ENCODE data around the gene USHBP1. TPM values are rescaled to one million over a fixed set of nuclear protein-coding genes. Genes with fewer than 3 reads are reported as not detected.

USHBP1 gene
- total RNA-seq, 1 donor from 2014 or later = 75.9 TPM

DNA sequence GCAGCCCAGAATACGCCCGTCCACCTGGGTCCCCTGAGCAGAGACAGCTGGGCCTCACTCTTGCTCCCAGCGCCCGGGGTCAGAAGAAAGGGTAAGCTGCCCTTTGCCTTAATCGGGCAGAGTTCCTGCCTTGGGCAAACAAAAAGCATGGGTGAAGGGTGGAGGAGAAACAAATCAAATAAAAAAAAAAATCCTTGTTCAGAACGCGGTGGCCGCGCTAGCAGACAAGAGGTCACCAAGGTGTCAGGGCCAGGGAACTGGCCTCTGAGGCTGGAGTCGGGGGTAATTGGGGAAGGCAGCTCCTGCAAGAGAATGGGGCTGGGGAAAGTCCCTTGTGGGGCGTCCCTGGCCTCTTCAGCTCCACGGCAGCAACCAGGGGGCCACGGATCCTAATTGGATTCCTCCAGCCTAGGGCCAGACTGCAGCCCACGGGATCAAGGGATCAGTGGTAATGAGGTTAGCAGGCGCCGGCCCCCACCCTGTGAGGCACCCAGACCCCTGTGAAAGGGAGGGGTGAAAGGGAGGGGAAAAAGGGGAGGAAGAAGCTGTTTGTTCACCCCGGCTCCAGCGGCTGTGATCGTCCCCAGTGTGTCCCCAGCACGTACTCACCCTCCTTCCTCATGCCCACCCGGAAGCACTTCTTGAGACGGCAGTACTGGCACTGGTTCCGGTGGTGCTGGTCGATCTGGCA, 24.3 kb downstream of the USHBP1 start:
- DNase-seq = no peak

DNA sequence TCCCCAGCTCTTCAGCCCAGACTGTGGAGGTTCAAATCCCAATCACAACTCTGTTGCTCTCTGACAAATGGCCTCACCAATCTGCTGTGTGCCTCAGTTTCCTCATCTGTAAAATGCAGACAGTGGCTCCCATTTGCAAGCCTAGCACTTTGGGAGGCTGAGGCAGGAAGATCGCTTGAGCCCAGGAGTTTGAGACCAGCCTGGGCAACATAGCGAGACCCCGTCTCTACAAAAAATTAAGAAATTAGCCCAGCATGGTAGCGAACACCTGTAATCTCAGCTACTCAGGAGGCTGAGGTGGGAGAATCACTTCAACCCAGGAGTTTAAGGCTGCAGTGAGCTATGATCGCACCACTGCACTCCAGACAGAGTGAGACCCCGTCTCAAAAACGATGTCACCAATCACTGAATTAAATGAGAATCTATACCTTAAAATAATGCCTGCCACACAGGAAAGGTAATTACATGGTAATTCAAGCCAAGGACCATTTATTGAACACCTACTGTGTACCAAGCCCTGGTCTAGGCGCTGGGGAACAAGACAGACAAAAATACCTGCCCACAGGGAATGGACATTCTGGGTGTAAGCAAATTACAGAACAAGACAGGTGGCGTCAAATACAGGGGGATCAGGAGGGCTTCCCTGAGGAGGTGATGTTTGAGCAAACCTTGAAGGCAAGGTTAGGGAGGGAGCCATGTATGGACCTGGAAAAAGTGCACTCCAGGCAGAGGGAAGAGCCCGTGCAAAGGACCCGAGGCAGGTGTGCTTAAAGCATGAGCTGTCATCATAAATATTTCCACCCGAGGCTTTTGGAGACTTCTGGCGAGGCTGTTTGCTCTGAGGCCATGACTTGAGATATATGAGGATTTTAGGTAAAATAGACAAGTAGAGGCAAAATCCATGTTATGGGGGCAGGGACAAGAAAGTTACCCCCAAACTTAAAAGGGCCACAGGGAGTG, 26.5 kb downstream of the USHBP1 start:
- DNase-seq = no peak

DNA sequence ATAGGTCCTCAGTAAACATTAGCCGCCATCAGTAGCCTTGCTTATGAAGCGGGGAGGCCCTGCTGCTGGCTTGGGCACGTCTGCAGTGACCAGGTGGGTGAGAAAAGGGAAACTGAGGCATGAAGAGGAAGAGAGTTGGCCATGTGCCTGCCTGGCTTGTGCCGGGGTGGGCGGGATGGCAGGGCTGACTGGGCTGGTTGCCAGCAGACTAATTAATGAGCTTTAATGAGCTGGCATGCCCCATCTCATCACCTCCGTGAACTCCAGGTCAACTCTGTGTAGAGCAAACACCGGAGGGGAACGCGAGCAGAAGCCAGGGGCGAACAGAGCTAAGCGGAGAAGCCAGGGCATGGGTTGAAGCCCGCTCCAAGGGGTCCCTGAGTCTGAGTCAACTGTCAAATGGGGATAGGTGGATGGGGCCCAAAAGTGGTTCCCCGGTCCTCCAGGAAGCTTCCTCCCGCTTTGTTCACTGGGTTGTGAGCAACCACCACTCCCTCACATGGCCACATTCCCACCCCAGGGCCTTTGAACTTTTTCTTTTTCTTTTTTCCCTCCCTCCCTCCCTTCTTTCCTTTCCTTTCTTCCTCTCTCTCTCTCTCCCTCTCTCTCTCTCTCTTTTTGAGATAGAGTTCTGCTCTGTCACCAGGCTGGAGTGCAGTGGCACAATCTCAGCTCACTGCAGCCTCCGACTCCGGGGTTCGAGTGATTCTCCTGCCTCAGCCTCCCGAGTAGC, 27.6 kb downstream of the USHBP1 start:
- no peak for DNase-seq

DNA sequence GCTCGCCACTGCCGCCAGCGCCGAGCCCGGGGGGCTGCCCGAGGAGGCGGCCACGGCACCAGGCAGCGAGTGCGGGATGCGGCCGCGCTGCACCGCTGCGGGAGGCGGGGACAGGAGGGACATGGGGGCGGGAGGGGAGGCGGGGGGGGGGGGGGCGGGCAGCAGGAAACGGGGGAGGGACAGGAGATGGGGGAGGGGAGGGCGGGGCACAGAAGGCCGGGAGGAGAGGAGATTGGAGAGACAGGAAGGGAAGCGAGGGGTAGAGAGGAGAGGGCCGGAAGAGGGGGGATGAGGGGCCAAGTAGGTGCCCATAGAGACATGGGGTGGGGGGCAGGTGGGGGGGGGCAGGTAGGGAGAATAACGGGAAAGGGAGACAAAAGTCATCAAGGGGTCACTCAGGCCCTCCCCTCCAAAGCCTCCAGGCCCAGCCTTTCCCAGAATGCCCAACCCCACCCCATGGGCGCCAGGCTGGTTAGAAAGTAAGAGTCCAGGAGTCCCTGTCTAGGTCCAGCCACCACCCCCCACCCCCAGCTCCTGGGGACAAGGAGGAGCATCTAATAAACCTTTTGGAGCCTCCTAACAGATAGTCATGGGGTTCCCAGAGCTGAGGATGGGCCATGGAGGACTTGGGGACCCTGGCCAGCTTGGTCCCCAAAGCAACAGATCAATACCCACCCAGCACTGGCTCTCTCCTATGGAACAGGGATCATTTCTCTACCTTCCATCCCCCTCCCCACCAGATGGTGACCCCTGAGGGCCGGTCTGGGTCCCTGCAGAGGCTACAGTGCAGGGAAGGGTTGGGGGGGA, 28.4 kb downstream of the USHBP1 start:
- DNase-seq = no peak

DNA sequence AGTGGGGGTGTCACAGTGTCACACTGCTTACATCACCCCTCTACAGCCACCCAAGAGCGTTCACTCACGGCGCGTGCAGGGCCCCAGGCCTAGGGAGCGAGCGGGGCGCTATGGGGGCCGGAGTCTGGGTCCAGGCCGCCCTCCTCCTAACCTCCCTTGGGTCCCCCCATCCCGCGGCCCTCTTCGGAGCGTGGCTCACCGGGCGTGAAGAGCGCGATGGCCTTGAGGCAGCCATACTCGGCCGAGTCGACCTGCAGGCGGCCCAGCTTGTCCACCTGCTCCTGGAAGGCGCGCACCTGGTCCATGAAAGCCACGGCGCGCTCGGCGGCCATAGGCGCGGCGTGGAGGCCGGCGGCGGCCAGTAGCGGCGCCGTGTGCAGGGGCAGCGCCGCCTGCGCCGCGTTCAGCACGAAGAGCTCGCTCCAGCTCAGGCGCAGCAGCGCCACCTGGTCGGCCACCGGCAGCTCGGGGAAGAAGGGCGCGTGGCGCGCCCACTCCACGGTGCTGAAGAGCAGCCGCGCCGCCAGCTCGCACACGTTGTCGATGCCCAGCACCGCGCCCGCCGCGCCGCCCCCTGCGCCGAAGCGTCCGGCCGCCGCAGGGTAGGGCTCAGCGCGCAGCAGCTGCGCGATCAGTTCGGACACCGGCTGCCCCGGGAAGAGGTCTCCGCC, 29.1 kb downstream of the USHBP1 start:
- DNase-seq = peak; percentile 84

DNA sequence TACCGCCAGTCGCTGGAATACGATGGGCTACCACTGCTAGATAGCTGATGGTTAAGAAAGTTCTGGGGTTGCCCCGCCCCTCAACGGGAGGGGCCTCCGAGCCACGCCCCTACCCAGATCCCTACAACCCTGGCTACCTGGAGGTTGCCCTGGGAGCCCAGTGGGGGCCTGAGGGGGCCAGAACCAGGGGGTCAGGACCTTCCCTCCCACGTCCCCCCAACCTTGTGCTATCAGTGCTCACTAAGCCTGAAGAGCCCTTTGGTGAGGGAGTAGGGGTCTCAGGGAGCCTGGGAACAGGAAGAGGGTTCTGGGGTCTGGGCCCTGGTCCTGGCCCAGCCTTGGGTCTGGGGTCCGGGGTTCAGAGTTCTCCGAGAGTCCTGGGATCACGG, 29.6 kb downstream of the USHBP1 start:
- peak; percentile 51 for DNase-seq

DNA sequence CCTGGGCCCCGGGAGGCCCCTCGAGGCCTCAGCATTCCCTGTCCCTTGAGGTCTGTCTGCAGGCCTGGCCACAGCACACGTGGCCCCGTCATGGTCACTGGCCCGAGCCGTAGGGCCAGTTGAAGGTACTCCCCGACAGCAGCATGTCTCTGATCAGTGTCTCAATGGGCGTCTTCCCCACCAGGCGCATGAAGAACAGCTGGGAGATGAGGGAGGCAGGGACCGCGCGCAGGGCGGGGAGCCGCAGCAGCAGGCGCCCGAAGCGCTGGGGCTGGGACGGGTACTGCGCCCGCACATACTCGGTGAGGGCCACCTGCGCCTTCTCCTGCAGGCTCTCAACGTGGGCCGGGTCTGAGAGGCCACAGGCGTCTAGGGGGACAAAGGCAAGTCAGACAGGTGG, 32.3 kb downstream of the USHBP1 start:
- DNase-seq = no peak

DNA sequence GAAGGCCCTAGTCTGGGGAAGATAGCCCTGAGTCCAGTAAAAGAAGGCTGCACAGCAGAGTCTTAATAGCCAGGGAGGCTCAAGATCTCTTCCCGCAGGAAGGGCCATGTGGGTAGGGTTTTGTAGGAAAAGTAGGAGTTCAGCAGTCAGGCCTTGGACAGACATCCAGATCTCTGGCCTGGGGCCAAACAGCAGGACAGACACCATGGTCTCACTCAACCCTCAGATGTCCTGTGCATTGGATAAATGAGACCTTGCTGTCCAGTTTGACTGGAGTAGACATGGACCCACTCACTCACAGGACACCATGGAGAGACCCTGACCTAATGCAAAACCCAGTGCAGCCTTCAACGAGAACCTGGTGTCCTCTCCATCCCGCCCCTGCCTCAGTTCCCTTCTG, 34.7 kb downstream of the USHBP1 start:
- no peak for DNase-seq

DNA sequence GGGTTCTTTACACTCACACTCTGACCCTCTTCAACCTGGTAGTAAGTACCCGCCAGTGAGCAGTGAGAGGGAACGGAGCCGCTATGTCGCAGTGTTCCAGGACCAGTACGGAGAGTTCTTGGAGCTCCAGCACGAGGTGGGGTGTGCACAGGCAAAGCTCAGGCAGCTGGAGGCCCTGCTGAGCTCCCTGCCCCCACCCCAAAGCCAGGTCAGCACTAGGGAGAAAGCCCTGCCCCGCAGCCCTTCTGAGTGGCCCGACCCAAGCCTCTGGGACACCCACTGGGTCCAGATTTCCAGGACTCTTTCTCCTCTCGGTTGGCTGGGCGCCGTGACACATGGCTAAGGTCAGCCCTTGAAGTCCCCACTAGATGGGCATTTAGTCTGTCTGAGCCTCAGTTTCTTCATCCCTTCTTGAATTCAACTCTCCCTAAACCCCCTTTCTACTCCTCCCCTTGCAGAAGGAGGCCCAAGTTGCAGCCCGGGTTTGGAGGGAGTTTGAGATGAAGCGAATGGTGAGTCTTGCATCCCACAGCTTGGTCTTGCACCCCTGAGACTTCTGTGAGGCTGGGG, 36.7 kb downstream of the USHBP1 start:
- no peak for DNase-seq

DNA sequence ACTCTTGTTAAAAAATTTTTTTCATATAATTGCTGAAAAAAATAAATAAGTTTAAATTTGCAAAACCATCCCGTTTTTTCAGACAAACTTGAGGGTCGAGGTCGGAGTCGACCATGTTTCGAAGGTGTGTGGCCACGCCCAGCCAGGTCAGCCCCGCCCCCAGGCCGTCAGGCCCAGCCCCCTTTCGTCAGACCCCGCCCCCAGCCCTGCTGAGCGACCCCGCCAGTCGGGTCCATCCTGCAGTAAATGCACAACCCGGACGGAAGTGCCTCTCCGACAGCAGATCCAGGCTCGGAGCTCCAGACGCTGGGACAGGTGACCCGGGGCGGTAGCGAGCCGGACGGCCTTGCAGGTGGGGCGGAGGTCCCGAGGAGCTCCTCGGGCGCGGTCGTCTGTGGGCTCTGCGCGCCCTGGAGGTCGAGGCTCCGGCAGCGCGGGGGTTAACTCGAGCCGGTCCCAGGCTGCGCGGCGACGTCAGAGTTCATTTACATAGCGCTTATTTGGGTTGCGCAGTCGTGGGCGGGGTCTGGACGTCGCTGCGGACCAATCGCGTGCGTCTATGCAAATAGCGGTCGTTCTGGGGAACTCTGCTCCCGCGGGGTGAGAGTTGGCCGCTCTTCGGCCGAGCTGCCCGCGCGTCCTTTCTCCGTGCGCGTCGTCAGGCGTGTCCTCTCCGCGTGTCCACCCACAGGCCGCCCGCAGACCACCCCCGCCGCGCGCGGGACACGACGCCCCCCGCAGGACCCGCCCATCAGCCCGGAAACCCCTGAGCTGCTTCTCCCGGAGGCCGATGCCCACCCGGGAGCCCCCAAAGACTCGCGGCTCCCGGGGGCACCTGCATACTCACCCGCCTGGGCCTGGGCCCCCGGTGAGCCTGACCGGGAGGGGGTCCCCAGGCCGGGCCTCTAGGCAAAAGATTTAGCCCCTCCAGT, 38.3 kb downstream of the USHBP1 start, which contains the start of gene OCEL1:
OCEL1 (plus strand) TSS at position 225 of the 932 bp plus-strand sequence; CDS start at position 247, 22 bp downstream.
- peak; percentile 99 for DNase-seq

DNA sequence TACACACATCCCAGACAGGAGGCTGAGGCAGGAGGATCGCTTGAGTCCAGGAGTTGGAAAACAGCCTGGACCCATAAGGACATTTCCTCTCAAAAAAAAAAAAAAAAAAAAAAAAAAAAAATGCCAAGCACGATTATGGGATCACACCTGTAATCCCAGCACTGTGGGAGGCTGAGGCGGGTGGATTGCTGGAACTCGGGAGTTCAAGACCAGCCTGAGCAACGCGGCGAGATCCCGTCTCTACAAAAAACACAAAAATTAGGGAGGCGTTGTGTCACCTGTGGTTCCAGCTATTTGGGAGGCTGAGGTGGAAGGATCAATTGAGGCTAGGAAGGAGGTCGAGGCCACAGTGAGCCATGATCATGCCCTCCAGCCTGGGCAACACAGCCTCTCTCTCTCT, 39.5 kb downstream of the USHBP1 start:
- no peak for DNase-seq

DNA sequence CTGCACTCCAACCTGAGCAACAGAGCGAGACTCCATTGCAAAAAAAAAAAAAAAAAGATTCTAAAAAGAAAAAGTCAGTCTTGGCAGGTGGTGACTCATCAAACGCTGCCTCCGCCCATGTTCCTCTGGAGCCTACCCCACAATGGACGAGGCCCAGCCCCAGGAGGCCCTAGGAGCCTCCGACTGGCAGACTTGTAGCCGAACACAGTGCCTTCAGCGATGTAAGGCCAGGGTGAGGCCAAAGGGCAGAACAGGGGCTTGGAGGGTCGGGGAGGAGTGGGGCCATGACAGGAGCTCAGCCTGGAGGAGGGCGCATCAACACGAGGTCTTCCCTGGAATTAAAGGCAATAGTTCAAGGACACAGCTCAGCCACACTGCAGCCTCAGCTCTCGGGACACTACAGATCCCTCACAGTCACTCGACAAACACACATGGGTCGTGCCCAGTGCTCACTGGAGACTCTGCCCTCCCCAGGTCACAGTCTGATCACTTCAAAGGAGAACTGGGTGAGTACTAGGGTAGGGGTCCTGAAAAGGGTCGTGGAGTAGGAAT, 44.3 kb downstream of the USHBP1 start:
- DNase-seq = peak; percentile 74

DNA sequence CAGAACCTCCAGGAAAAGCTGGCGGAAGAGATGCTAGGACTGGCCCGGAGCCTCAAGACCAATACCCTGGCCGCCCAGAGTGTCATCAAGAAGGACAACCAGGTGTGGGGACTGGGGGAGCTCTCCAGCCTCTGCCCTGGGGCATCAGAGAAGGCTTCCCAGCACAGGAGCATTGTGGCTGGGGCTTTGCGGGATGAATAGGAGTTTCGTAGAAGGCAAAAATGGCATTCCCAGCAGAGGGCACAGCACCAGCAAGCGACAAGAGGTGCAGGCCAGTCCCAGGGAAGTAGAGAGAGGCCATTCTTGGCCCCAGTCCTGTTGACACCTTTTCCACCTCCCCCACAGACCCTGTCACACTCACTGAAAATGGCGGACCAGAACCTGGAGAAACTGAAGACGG, 45.3 kb downstream of the USHBP1 start:
- no peak for DNase-seq

DNA sequence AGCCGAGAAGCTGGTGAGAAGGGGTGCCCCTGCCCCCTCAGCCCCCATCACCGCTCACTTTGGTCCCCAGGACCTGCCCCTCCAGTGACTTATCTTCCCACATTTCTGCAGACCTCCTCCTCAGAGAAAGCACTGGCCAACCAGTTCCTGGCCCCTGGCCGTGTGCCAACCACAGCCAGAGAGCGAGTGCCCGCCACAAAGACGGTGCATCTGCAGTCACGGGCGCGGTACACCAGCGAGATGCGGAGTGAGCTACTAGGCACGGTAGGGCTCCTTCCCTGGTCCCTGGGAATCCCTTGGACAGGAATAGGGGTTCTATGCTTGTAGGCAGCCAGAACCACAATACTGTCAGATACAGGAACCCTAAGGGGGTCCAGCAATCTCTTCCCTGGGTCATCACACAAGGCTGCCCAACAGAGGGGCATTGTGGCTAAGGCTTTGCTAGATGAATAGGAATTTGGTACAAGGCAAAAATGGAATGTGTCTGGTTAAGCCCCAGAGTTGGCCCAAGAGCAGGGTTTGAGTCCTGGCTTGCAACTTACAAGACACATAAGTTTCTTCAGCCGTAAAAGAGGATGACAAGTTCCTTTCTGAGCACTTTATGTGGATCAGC, 48.4 kb downstream of the USHBP1 start:
- DNase-seq = no peak

DNA sequence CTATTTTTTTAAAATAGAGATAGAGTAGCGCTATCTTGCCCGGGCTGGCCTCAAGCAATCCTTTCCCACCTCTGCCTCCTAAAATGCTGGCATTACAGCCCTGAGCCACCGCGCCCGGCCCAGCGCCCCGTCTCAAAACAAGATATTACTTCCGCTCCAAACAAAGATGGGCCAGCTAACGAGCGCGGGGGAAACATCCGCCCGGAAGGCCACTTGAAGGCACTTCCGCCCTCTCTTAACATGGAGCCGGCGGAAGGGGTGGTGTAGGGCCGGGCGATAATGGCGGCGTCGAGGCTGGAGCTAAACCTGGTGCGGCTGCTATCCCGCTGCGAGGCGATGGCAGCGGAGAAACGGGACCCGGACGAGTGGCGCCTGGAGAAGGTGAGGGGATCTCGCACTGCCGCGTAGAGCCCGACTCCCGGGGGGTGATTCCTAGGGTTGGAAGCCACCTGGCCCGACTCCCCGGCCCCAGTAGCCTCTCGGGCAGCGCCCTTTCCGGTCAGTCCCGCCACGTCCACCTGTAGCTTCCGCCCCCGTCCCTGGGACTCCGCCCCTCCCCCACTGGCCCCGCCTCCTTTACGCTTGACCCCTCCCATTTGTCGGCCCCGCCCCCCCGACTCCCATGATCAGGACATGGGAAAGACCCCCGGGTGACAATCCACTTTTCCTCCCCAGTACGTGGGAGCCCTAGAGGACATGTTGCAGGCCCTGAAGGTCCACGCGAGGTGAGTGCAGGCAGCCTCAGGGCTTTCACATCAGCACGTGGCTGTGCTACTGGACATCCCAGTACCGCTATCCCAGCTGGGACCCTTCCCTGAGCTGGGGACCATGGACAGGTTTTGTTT, 49.2 kb downstream of the USHBP1 start, which contains the start of gene USE1:
USE1 (plus strand) TSS at position 231 of the 845 bp plus-strand sequence; CDS start at position 280, 49 bp downstream.
- peak; percentile 86 for DNase-seq

DNA sequence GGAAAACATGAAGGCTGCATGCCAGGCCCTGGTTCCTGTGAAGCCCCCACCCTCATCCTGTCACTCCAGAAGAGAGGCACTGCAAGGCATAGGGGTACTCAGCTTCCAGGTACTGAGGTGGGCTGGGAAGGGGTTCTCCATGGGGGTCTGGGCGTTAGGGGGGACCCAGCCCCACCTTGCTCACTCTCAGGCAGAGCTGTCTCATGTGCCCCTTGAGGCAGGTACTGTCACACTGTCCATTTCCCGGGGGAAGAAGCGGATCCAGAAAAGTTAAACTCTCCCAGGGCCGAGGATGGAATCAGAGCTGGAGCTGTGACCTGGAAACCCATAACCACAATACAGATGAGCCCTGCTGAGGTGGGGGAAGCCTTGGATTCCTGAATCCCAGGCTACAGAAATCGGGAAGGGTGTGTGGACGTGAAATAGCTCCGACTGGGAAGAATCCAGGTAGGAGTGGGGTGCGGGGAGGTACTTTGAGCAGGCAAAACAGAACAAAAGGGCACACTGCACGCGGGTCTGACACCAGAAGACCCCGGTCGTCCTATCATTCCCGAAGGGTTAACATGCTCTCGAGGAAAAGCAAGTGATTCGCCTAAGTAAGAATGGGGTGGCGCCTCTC, 49.9 kb downstream of the USHBP1 start:
- no peak for DNase-seq

DNA sequence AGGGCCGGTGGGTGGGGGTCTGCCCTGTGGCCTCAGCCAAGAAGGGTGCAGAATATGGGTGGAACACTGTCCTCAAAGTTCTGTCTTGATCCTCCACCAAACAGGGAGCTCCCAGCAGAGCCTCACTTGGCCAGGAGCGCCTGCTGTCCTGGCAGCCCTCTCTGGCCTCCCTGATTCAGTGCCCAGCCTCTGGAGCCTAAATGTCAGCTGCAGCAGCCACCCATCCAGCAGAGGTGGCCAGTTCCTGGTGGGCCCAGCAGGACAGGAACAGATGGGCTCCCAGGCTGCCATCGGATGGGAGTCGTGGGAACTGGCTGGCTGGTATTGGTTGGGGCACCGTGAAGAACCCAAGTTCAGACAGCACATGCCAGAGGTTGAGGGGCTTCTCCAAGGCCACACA, 51.2 kb downstream of the USHBP1 start:
- no peak for DNase-seq

All from dermis blood vessel endothelial cell (primary cell).